Activated naive CD8-positive, alpha-beta T cell (primary cell): ENCODE results near the gene ATP1A4.
"Not testable (repeated sequence)": the region's sequence is repeated elsewhere in the genome, so short reads cannot be mapped to it uniquely, and the experiment has no call there.

Experiments
- H3K27ac Mint-ChIP-seq: one replicate; pipeline ENCODE4 v1.8.0; 2021; ENCODE audit warnings: mixed read lengths
- H3K27me3 Mint-ChIP-seq: one replicate; pipeline ENCODE4 v1.8.0; 2021; ENCODE audit warnings: mixed read lengths
- H3K36me3 Mint-ChIP-seq: one replicate; pipeline ENCODE4 v1.8.0; 2021; ENCODE audit warnings: mixed read lengths
- H3K4me1 Mint-ChIP-seq: one replicate; pipeline ENCODE4 v1.8.0; 2021; ENCODE audit warnings: low read depth, mixed read lengths
- H3K4me3 Mint-ChIP-seq: one replicate; pipeline ENCODE4 v1.8.0; 2021; ENCODE audit warnings: mild to moderate bottlenecking, mixed read lengths
- H3K9me3 Mint-ChIP-seq: one replicate; pipeline ENCODE4 v1.8.0; 2021; ENCODE audit warnings: low read depth, mixed read lengths

ATP1A4 gene

DNA sequence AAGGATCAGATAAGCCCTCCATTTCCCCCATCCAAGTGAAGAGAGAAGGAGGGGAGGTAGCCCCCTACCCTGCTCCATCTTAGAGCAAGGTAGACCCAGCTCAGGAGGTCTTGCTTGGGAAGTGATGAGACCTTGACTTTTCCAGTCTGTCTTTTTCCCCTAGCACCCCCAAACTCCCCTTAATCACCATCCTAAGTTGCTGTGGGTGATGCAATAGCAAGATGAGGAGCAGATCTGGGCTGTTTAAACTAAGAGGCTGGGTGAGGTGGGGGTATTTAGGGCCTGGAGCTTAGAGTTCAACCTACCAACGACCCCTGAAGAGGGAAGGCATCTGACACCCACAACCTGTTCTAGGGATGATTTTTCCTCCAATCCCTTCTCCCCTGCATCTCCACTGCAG is 34.1 kb upstream of the ATP1A4 start:
- Mint-ChIP-seq H3K27ac (no peak overlapping the region), H3K9me3 (no peaks in the 10 kb centered on the region), H3K36me3 (no peaks in the 10 kb centered on the region), H3K4me1 (no peaks in the 10 kb centered on the region), H3K27me3 (peaks cover 6% of the 10 kb centered on the region), H3K4me3 (no peak overlapping the region)

DNA sequence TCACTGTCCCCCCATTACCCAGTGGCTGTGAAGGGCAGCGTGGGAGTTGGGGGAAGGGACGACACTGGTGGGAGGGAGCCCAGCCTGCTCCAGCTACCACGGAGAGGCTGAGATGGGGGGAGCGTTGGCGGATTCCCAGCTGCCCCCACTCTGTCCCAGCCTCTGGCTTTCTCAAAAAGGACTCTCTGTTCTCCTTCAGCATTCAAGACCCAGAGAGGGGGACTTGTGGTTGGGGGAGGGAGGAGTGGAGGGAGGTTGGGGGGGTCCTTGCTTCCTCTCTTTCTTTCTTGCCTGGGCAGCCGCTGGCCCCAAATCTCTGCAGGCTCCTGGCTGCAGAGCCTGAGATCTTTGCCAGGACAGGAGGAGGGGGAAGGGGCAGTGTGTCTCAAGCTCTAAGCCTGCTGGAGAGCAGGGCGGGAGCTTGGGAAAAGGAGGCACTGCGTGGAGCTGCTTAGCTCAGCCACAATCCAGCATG is 33.7 kb upstream of the ATP1A4 start:
- H3K4me1 Mint-ChIP-seq = no peaks in the 10 kb centered on the region
- no peaks in the 10 kb centered on the region for H3K9me3 Mint-ChIP-seq
- peaks cover 6% of the 10 kb centered on the region for H3K27me3 Mint-ChIP-seq
- no peak overlapping the region for H3K27ac Mint-ChIP-seq
- no peaks in the 10 kb centered on the region for H3K36me3 Mint-ChIP-seq
- H3K4me3 Mint-ChIP-seq = no peak overlapping the region

DNA sequence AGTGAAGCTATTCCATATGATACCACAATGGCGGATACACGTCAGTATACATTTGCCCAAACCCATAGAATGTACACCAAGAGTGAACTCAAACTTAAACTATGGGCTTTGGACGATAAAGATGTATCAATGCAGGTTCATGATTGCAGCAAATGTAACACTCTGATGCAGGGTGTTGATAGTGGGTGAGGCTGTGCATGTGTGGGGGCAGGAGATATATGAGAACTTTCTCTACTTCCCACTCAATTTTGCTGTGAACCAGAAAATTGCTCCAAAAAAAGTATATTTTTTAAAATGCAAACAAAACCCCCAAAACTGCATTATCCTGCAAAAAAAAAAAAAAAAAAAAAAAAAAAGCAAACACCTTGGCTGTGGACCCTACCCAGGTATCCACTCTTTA is 32.5 kb upstream of the ATP1A4 start:
- Mint-ChIP-seq H3K27ac (no peak overlapping the region), H3K4me3 (no peak overlapping the region), H3K4me1 (no peaks in the 10 kb centered on the region), H3K9me3 (no peaks in the 10 kb centered on the region), H3K36me3 (no peaks in the 10 kb centered on the region), H3K27me3 (peaks cover 6% of the 10 kb centered on the region)

- peaks cover 4% of the 10 kb centered on the region for H3K27me3 Mint-ChIP-seq
- H3K36me3 Mint-ChIP-seq = no peaks in the 10 kb centered on the region
These were observed 30.6 kb upstream of the ATP1A4 start for GRCh38 chr1:160120797-160121196.

DNA sequence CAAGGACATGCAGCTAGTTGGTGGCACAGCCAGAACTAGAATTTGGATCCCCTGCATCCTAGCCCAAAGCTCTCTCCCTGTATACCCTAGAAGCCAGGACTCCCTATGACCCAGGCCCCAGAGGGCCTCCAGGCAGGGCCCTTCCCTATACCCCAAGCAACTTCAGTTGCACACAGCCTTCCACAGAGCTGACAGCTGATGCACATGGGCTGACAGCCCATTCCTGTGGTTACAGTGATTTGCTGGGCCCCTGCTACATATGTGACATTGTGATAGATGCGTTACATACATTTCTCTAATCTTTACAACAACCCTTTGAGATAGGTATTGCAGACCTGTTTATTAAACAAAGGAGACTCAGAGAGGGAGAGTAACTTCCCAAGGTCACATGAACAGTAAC is 30.0 kb upstream of the ATP1A4 start:
- H3K27ac Mint-ChIP-seq = no peak overlapping the region
- H3K36me3 Mint-ChIP-seq = no peaks in the 10 kb centered on the region
- no peaks in the 10 kb centered on the region for H3K4me1 Mint-ChIP-seq
- no peaks in the 10 kb centered on the region for H3K9me3 Mint-ChIP-seq
- H3K4me3 Mint-ChIP-seq = no peak overlapping the region
- peaks cover 4% of the 10 kb centered on the region for H3K27me3 Mint-ChIP-seq

More at GRCh38 chr1:160120797-160121196, 30.6 kb upstream of the ATP1A4 start:
- no peak overlapping the region for H3K4me3 Mint-ChIP-seq
- H3K9me3 Mint-ChIP-seq = no peaks in the 10 kb centered on the region
- no peak overlapping the region for H3K27ac Mint-ChIP-seq
- no peaks in the 10 kb centered on the region for H3K4me1 Mint-ChIP-seq

DNA sequence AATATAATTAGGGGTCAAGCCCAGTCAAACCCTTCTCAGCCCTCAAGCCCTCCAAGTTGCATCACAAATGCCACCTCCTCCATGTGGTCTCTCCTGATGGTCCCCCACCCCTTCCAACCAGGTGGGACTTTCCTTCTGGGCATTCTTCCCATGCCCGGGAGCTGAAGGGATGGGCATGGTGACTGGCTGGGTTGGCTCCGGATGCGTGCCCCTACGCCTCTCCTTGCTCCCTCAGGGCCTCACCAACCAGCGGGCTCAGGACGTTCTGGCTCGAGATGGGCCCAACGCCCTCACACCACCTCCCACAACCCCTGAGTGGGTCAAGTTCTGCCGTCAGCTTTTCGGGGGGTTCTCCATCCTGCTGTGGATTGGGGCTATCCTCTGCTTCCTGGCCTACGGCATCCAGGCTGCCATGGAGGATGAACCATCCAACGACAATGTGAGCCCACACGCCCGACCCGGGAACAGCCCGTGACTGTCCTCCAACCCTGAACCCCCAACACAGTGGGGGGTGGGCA is 28.4 kb upstream of the ATP1A4 start:
- H3K27ac Mint-ChIP-seq = no peak overlapping the region
- H3K9me3 Mint-ChIP-seq = no peaks in the 10 kb centered on the region
- H3K4me3 Mint-ChIP-seq = no peak overlapping the region
- no peaks in the 10 kb centered on the region for H3K4me1 Mint-ChIP-seq
- peaks cover 4% of the 10 kb centered on the region for H3K27me3 Mint-ChIP-seq
- H3K36me3 Mint-ChIP-seq = no peaks in the 10 kb centered on the region

DNA sequence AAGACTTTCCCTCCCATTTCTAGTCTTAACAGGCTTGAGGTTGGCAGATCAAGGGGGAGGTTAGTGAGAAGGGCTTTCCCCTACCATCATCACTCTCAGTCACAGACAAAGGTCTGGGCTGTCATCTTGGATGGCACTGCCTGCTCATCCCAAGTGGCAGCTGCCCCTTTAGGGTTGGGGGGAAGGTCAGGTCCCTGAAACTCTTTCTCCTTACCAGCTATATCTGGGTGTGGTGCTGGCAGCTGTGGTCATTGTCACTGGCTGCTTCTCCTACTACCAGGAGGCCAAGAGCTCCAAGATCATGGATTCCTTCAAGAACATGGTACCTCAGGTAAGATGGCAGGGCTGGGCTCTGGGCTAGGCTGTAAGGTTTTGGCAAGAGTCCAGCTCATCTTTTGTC is 27.7 kb upstream of the ATP1A4 start:
- Mint-ChIP-seq H3K4me3 (no peak overlapping the region), H3K36me3 (no peaks in the 10 kb centered on the region), H3K9me3 (no peaks in the 10 kb centered on the region), H3K4me1 (no peaks in the 10 kb centered on the region), H3K27ac (no peak overlapping the region), H3K27me3 (no peaks in the 10 kb centered on the region)

GRCh38 chr1:160124705-160125478 is 26.5 kb upstream of the ATP1A4 start:
- Mint-ChIP-seq H3K27ac (no peak overlapping the region), H3K36me3 (no peaks in the 10 kb centered on the region), H3K4me3 (no peak overlapping the region), H3K27me3 (peaks cover 1% of the 10 kb centered on the region), H3K4me1 (no peaks in the 10 kb centered on the region), H3K9me3 (no peaks in the 10 kb centered on the region)

DNA sequence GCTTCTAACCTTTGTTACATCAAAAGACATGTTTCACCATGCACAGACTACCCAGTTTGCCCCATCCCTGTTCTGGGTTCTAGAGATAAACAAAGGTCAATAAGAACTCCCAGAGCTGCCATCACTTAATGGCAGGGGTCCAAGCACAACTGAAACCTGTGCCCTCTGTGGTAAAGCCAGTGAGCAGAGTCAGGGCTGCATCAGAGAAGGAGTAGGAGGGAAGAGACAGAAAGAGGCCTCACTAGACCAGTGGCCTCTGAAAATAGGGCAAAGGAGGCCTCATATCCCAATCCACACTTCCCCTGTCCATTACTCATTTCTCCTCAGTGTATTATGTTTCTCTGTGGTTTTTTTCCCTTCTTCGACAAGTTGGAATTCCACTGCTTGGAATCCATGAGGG is 25.7 kb upstream of the ATP1A4 start:
- Mint-ChIP-seq H3K9me3 (no peaks in the 10 kb centered on the region), H3K4me1 (no peaks in the 10 kb centered on the region), H3K4me3 (no peak overlapping the region), H3K27ac (no peak overlapping the region), H3K27me3 (peaks cover 1% of the 10 kb centered on the region), H3K36me3 (no peaks in the 10 kb centered on the region)

DNA sequence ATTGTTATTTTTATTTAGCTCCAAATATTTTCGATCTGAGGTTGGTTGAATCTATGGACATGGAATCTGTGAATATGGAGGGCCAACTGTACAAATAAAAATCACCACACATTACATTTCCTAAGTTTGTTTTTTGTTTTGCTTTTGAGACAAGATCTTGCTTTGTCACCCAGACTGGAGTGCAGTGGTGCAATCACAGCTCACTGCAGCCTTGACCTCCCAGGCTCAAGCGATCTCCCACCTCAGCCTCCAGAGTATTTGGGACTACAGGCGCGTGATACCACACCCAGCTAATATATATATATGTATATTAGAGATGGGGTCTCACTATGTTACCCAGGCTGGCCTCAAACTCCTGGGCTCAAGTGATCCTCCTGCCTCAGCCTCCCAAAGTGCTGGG is 25.1 kb upstream of the ATP1A4 start:
- H3K4me3 Mint-ChIP-seq, H3K36me3 Mint-ChIP-seq, H3K27me3 Mint-ChIP-seq, H3K27ac Mint-ChIP-seq, H3K9me3 Mint-ChIP-seq, H3K4me1 Mint-ChIP-seq: not testable (repeated sequence)

GRCh38 chr1:160127381-160127780 is 24.0 kb upstream of the ATP1A4 start:
- no peaks in the 10 kb centered on the region for H3K4me1 Mint-ChIP-seq
- no peaks in the 10 kb centered on the region for H3K36me3 Mint-ChIP-seq
- H3K27me3 Mint-ChIP-seq = peaks cover 1% of the 10 kb centered on the region
- no peak overlapping the region for H3K4me3 Mint-ChIP-seq
- no peak overlapping the region for H3K27ac Mint-ChIP-seq
- H3K9me3 Mint-ChIP-seq = no peaks in the 10 kb centered on the region

DNA sequence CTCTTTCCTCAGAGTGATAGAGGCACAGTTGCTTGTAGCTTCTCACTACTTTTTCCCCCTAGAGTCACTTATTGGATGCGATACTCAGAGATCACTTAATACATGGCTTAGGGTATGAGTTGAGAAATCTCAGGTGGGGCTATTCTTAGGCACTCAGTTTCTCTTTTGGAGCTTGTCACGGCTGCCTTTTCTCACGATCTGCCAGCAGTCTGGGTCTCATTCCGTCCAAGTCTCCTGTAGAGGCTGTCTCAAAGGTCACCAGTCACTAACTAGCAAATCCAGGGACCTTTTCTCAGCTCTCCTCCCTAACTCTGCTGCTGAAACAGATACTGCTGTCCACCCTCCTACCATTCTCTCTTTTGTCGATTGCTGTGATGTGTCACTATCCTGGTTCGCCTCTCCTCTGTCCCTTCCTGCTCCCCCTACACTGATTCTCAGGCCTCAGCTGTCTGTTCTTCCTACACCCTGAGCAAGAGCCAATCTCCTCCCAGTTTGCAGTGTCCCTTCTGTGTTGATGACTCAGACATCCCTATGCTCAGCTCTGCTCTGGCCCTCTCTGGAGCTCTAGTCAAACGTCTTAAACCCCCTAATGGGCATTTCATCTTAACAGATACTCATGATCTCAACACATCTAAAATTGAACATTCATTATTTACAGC is 23.4 kb upstream of the ATP1A4 start:
- Mint-ChIP-seq H3K27ac (no peak overlapping the region), H3K27me3 (peaks cover 1% of the 10 kb centered on the region), H3K36me3 (no peaks in the 10 kb centered on the region), H3K4me3 (no peak overlapping the region), H3K4me1 (no peaks in the 10 kb centered on the region), H3K9me3 (no peaks in the 10 kb centered on the region)

DNA sequence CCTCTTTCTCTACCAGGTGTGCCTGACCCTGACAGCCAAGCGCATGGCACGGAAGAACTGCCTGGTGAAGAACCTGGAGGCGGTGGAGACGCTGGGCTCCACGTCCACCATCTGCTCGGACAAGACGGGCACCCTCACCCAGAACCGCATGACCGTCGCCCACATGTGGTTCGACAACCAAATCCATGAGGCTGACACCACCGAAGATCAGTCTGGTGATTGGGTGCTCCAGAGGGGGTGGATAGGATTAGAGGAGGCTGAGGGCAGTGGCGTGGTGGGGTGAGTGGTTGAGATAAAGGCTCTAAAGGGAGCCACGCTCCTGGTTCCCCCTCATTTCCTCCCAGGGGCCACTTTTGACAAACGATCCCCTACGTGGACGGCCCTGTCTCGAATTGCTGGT is 22.8 kb upstream of the ATP1A4 start:
- Mint-ChIP-seq H3K36me3 (no peaks in the 10 kb centered on the region), H3K27me3 (peaks cover 1% of the 10 kb centered on the region), H3K27ac (no peak overlapping the region), H3K9me3 (no peaks in the 10 kb centered on the region), H3K4me1 (no peaks in the 10 kb centered on the region), H3K4me3 (no peak overlapping the region)

GRCh38 chr1:160129046-160129445 is 22.4 kb upstream of the ATP1A4 start:
- H3K4me3 Mint-ChIP-seq = no peak overlapping the region
- peaks cover 1% of the 10 kb centered on the region for H3K27me3 Mint-ChIP-seq
- H3K27ac Mint-ChIP-seq = no peak overlapping the region
- H3K4me1 Mint-ChIP-seq = no peaks in the 10 kb centered on the region
- no peaks in the 10 kb centered on the region for H3K9me3 Mint-ChIP-seq
- no peaks in the 10 kb centered on the region for H3K36me3 Mint-ChIP-seq

- Mint-ChIP-seq H3K27me3 (peaks cover 1% of the 10 kb centered on the region), H3K9me3 (no peaks in the 10 kb centered on the region)
These were observed 21.8 kb upstream of the ATP1A4 start for GRCh38 chr1:160129558-160129957.

More at GRCh38 chr1:160129558-160129957, 21.8 kb upstream of the ATP1A4 start:
- H3K4me1 Mint-ChIP-seq = no peaks in the 10 kb centered on the region
- H3K36me3 Mint-ChIP-seq = no peaks in the 10 kb centered on the region
- no peak overlapping the region for H3K27ac Mint-ChIP-seq
- no peak overlapping the region for H3K4me3 Mint-ChIP-seq
